Hematopoietic multipotent progenitor cell treated with erythropoietin and hydrocortisone succinate and interleukin-3 and kit ligand, for 8 days (in vitro differentiated cells): ENCODE measurements around the gene C6.
"Not testable (repeated sequence)": the region's sequence is repeated elsewhere in the genome, so short reads cannot be mapped to it uniquely, and the experiment has no call there.

Experiments used
- DNase-seq: peaks from one replicate; pipeline ENCODE4 v3.0.0-alpha.2; 2015

Gene C6

DNA sequence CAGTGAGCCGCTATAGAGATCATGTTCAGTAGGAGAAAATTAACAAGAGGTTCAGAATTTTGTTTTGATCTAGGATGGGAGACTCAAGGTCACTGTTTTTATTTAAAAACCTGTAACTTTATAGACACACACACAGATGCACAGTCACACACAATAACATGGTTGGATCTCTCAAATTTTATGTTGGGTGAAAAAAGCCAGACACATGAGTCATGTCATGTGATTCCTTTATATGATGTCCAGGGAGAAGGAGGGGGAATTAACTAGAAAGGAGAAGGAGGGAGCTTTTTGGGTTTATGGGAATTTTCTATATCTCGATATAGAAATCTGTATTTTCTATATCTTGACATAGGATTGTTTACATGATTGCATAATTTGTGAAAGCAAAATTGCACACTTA lies 17.1 kb downstream of the C6 start:
- no peak for DNase-seq

DNA sequence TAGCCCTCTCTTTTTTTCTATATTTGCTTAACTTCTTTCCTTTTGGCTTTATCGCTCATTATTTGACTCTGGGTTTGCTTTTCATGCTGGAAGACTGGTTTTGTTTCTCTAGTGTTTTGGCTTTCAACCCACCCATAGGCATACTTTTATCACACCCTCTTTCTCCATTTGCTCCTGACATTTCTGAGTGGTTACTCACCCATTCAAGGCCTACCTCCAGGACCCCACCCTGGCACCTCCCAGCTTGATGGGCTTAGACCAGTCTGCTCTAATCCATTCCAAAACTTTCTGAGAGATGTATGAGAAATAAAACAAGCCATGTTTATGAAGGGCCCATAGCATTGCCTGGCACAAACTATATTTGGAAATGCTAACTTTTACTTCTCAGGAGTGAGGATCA lies 18.1 kb downstream of the C6 start:
- no peak for DNase-seq

DNA sequence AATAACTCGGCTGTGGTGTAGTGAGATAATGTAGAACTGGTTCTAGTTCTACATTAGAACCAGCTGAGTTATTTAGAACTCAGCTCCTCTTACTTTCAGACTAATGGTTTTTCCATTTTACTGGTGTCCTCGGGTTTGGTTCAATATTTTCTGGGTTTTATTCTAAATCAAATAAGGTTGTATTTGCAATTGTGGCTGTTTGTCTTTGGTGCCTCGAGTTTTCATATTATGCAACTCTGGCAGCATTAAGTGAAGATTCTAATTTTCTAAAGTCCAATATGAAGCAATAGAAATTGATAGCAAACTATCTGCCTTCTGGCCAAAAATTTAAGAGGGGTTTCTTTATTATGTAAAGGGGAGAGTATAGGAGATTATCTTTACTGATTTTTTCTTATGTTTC lies 19.0 kb downstream of the C6 start:
- DNase-seq = no peak

DNA sequence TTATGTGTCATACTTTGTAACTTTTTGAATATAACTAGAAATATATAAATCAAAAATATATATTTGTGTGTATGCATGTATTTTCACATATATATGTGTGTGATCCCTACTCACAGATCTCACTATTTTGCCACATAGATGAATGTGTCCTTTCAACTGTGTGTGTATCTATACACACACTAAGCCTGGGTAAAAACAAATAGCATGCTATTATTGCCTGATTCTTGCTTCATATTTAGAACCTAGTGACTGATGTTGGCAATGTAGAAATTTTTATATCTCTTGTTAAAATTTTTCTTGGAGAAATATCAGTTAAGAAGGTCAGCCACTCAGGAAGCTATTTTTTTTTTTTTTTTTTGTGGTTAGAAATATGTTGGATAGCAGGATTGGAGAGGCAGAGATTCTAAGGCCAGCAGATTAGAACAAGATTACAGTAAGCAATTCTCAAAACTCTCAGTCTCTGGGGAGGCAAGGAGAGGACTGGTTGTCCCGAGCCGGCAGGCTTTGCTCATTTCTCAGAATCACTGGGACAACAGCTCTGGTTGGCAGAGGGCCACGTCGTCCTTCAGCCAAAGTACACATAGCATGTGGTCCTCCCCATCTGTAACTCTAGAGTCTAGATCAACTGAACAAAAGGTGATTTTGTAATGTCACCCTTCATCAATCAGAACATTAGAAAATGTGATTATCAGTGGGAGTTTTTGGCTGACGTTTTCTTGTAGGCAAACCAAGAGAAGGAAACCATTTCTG lies 19.7 kb downstream of the C6 start:
- no peak for DNase-seq

DNA sequence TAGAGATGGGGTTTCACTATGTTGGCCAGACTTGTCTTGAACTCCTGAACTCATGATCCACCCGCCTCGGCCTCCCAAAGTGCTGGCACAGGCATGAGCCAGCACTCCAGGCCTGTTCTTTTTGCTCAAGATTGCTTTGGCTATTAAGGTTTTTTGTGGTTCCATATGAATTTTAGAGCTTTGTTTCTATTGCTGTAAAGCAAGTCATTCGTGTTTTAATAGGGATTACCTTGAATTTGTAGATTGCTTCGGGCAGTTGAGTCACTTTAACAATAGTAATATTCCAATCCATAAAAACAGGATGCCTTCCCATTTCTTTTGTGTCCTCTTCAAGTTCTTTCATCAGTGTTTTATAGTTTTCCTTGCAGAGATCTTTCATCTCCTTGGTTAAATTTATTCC lies 22.1 kb downstream of the C6 start:
- no peak for DNase-seq

DNA sequence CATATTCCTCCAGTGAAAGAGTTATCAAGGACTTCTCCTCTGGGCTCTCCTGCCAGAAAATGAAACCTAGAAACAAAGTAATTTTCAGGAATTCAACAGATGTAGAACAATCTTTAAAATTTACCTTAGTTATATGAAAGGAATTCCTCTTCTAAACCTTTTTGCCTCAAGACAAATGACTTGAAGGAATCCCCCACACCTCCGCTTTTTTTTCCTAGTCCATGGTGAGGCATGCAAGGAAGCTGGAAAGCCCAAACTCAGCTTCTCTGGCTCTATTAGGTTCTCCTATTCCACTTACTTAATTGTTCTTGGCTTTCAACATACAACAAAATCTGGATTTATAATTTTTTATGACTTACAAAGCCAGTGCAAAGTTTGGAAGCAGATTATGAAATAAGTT lies 27.2 kb downstream of the C6 start:
- no peak for DNase-seq

DNA sequence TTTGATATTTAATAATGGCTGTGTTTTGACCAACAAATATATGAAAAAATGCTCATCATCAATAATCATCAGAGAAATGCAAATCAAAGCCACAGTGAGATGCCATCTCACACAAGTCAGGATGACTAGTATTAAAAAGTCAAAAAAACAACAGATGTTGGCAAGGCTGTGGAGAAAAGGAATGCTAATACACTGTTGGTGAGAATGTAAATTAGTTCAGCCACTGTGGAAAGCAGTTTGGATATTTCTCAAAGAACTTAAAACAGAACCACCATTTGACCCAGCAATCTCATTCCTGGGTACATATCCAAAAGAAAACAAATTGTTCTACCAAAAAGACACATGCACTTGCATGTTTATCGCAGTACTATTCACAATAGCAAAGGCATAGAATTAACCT lies 30.0 kb downstream of the C6 start:
- DNase-seq = not testable (repeated sequence)

DNA sequence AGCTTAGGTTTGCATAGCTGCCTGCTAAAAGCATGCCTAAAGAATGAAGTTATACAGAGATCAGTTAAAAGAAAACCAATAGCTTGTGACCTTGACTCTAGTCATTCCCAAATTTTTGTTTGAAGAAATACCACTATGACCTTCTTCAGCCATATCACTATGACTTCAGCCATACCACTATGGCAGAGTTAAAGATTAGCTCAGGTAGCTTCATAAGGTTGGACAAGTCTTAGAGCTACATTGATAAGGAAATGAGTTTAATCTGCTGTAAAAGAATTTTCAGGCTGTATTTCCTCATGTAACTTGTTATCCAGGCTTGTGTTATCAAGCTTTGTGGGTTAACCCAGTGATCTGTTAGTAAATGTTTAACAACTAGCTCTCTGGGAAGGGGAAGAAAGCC lies 30.7 kb downstream of the C6 start:
- DNase-seq = no peak

DNA sequence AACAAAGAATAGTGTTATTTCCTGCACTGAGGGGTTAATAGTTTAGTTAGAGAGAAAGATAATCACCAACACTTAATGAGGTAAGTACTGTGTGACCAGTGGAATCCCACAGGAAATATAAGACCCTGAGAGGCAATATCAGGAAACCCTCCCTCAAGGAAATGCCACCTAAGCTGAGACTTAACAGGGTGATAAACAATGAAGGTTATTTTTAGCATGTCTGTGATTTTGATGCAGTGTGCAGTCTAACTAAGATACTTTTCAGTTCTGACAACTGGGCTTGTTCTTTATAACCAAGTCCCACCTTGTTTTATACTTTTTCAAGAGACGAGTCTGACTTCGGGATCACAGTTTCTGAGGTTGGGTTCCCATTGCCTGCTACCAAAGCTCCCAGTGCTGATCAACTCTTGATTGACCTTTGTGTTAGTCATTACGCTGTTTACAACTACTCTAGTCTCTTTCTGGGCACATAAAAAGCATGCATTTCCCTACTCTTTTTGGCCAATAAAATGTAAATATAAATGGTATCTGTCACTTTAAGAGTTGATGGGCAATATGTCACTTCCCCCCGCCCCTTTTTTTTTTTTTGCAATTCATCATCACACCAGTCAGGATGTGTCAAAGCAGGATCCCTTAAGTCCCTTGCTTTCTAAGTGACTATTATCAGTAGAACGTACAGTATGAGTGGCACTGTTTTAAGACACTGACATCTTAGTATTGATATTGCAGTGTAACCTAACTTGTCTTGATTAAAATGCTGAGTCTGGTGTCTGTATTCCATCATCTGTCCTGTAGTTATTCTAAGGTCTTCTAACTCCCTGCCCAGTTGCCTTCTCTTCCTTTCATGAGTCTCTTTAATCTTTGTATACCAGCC lies 31.4 kb downstream of the C6 start:
- no peak for DNase-seq

DNA sequence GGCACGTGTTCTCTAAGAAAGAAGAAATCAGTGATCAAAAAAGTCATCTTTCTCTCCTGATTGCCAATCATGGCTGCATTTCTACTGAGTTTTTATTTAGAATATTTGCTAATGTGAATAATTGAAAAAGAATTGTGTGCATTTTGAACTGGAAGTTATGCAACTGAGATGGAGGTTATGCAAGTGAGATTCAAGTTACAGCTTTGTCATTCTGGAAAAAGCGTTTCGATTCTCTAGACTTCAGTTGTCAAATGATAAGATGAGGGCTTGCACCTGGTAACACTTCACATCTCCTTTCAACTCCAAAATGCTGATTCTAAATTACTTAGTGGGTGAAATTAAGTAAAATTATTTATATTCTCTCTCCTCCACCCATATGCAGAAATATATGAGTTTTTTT lies 36.4 kb downstream of the C6 start:
- no peak for DNase-seq

DNA sequence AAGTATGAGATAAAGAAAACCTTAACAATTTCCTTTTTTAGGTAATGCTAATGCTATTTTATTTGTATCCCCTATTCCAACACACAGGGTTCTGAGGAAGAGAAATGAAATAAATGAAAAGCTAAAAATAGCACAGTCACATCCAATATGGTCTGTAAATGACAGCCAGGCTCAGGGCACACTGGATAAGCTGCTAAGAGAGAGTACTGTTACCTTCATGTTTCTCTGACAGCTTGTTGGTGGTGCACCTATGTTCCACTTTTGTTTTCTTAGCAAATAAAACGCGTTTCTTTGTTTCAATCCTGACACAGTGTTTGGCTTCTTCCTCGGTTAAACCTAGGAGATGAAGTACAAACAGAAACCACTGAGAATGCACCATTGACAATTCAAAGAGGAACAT lies 41.3 kb downstream of the C6 start:
- DNase-seq = no peak

DNA sequence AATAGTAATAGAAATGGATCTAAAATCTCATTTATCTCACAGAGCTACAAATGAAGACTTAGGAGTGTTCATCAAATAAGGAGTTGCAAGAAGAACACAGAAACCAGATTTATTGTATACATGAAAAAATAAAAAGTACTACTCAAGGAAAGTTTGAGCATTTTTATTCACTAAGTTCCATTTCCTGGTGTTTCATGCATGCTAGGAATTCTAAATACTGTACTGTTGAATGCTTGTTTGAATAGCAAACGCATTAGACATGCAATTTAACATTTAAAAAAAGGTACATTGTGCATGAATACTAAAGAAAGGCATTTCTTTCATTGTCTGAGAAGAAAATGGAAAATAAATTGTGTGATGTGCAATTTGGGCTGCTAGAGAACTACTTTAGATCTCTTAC lies 52.1 kb downstream of the C6 start:
- DNase-seq = no peak

DNA sequence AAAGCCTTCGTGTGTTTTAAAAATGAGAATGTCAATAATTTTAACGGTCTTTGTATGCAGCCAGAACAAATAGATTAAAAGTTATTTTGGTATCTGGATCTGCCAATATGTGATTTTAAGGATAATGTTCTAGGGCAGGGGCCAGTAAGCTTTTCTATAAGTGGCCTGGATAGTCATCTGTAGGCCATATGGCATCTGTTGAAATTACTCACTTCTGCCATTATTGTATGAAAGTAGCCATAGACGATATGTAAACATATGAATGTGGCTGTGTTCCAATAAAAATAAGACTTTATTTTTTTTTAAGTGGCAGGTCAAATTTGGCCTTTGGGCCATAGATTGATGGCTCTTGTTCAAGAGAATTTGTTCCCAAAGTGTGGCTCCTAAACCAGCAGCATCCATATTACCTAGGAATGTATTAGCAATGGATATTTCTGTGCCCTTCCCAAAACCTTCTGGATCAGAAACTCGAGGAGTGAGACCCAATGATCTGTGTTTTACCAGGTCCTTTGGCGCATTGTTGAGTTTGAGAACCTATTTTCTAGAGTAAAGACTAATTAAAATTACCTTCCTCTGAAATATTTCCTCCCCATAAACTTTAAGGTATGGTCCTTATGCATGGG lies 55.9 kb downstream of the C6 start:
- DNase-seq = no peak

DNA sequence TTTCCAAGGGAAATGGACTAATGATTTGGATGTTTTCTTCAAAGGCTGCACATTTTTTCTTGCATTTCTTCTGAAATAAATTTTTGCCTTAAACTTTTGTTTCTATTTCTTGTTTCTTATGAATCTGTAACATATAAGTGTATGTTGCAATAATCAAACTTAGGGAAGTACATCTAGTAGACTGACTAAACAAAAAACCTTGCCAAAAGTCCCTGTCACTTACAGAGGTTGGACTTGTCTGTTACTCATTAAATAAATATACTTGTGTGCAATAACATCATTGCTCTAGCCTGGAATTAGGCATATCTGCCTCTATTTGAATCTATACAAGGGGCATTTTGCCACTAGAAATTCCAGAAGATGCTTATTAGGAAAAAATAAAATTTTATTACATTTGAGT lies 56.6 kb downstream of the C6 start:
- DNase-seq = no peak

DNA sequence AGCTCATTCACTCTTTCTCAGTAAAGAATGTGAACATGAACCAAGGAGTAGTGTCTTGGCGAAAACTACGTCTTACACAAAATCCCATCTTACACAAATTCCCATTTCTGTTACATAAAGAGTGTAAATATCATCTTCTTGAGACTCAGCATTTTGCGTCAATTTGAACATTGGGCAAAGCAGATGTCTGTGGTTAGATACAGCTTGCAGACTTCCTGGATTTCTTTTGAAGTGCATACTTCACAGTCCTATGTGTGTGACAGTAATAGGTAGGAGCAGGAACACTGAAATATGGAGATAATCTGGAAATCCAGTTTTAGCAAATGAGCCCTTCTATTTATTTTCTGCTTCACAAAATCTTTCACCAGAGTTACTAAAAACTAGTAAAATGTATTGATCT lies 58.8 kb downstream of the C6 start:
- DNase-seq = no peak

DNA sequence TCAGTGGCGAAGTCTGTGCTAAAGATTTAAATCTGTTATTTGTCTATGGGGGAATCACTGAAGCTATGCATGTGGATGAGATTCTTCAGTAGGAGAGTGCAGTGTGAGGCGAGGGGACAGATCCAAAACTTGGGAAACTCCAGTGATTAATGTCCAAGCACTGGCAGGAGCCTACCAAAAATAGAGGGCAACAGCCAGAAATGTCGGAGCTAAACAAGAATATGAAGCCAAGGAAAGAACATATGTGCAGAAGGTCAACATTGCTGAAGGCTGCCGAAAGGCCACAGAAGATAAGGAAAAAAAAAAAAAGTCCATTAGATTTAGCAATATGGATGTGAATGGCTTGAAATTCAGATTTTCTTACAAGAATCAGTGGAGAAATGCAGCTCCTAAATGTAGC lies 61.8 kb downstream of the C6 start:
- DNase-seq = no peak

DNA sequence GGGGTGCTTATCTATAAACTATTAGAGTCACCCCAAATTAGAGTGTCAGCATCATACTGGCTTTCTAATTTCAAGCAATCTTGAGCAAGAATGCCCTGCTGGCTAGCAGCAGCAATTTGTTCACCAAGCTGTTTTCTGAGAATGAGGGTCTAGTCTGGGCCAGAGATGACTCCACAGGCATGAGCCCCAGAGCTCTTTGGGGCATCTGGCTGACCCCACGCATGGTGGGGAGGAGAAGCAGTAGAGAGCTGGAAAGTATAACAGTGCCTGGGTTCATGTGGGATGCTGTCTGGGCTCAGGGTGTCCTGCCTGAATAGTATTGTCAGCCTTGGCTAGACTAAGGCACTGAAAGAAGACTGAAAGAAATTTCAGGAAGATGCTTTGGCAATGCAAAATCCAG lies 64.9 kb downstream of the C6 start:
- no peak for DNase-seq

DNA sequence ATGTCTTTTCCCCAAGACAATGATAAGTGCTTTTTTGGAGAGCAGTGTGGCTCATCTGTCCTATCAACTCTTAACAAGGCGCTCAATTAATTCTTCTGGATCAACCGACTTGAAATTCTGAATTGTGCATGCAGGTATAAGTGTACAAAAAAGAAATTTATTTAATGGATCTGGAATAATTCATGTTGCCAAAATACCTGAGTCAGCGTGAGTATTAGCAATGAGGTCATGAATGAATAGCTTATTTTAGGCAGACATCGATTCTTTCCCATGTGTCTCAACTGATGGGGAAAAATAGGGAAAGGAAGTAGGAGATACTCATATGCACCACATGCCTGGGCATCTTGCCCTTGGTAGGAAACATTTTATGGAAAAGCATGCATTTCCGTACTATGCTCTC lies 68.0 kb downstream of the C6 start:
- DNase-seq = no peak

DNA sequence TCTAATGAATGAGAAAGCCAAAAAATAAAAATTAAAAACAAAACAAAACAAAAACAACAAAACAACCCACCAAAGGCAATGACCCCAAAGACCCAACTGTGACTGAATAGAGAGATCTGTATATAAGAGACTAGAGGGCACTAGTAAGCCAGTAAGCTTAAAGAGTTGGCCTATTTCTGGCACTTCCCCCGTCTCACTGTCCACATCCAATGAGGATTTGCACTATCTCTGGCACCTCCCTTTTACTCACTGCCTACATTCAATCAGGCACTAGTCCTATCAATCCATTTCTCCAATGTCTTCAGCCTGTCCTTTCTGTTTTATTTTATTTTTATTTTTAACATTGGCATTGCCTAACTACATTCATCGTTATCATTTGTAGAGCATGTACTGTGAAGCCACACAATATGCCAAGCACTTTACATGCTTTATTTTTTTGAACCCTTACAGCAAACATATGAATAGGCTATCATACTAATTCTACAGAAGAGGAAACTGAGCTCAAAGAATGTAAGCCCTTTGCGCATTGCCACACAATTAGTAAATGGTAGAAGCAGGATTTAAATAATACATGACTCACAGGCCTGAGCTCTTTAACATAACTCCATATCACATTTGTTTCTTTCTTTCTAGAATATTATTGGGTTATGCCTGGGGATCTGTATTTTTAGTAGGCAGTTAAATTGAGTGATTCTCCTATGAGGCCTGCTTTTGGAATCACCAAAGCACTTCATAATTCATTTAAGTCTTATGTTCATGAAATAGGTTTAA lies 70.0 kb downstream of the C6 start:
- no peak for DNase-seq

DNA sequence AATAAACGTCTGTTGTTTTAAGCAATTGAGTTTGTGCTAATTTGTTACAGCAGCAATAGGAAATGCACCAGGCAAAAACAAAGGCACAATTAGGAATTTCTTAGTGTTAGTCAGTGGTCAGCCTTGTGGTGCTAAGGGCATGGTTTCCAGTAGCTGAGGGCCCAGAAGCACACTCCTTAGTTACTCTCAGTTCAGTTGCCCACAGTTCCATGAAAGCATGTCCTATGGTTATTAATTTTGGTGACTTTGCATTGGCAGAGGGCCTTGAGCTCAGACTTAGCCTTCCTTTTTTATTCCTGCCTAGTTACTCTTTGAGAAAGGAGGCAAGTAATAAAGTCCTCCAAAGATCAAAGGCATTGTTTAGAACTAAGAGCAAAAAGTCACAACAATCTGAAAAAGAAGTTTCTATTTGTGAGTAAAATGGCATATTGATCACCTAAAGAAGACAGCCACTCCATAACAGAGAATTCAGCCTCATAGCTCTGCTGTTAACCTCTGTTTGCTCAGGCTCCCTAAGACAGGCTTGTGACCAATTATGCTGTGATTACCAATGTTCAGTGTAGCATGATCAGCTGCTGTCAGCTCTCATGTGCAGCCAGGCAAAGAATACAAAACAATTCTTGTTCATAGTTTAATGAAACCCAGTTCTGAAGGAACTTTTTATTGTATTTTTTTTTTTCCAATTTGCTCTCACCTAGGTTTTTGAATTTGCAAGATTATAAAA lies 85.2 kb downstream of the C6 start:
- DNase-seq = no peak

DNA sequence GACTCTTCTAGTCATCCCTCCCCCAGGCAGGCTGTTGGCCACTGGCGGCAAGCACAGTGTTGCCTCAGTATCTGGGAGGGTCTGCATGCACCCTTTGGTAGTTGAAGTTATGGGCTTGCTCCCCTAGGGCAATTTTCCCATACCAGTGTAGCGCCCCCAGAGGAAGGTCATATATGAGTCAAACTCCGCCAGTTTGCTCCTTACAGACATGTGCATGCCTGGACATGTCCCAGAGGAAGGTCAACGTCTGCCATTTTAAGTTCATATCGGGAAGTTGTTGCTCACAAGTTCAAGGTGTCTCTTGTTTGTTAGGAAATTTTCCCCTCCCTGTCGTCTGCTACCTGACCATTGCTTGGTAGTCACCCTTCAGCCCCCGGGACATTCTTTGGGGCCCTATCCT lies 90.9 kb downstream of the C6 start:
- no peak for DNase-seq

DNA sequence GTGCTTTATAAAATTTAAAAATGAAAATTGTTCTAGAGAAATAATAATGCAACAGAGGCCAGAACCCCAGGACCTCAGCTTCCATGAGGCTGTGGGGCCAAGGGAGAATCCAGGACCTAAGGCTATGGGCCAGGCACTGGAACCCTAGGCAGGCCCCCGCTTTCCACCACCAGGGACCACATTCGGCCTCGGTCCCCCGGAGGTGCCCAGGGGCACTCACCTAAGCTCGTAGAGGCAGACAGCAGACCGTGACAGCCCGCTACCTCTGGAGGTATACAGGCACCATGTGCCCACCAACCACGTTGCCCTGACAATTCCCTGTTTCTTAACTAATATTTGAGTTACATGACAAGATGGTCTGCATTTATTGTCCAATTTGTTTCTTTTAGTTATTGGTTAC lies 92.7 kb downstream of the C6 start:
- DNase-seq = no peak

DNA sequence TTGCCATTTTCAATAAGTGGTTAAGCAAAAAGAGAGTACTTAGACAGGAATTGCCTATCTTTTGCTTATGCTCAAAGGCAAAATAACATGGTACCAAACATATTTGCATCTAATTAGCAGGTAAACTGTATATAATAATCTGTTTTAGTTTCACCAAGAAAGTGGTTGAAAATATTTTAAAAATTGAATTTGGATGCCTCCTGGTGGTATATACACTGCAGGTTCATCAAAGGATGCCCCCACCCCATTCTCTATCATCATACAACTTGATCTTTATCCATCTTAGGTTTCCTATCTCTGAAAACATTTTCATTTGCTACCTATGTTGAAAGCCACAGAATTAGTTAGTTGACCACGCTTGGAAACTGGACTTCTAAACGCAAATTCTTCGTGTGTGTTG lies 95.2 kb downstream of the C6 start:
- no peak for DNase-seq
